IMR-90 (cell line): ENCODE data around the gene NT5DC1. TPM values are rescaled to one million over a fixed set of nuclear protein-coding genes. Genes with fewer than 3 reads are reported as not detected.

Experiments used
- ATAC-seq: fragments of 200-7000 bp; cut with Tn5 transposase; 2 replicates; pipeline ENCODE4 v1.9.1; 2020; ENCODE audit warnings: low read depth, mild to moderate bottlenecking, moderate library complexity
- BruUV-seq: library from RNA; stranded (reverse); fragments of 400-500 nt; replicated peaks from 2 replicates; lab custom pipeline; 2021; lab: Mats Ljungman, UMichigan
- CTCF ChIA-PET: fragments of 300-600 bp; formaldehyde crosslinking; extraction: SDS; loops from one replicate; lab custom pipeline; 2021; ENCODE audit warnings: antibody characterized with exemption; lab: Yijun Ruan, JAX
- POLR2A ChIA-PET: fragments of 300-600 bp; sonication (Branson Sonifier 250); formaldehyde crosslinking; loops from one replicate; lab custom pipeline; 2022; ENCODE audit warnings: antibody characterized with exemption; ENCODE audit not compliant: unreplicated experiment; lab: Charles Lee
- DNase-seq: peaks from one replicate; pipeline ENCODE4 v3.0.0; 2013
- H2AFZ ChIP-seq: replicated peaks from 2 replicates; pipeline ENCODE3; 2013; ENCODE audit warnings: low read length, mild to moderate bottlenecking; ENCODE audit not compliant: poor library complexity
- H2AK5ac ChIP-seq: 2 replicates; pipeline ENCODE4 v1.6.1; 2013; ENCODE audit warnings: low read depth, low read length, inconsistent platforms
- H2AK9ac ChIP-seq: replicated peaks from 2 replicates; pipeline ENCODE3; 2013; ENCODE audit warnings: mild to moderate bottlenecking, low read depth, low read length, moderate library complexity; ENCODE audit not compliant: poor library complexity
- H2BK120ac ChIP-seq: 2 replicates; pipeline ENCODE4 v1.6.1; 2013; ENCODE audit warnings: low read depth, low read length, inconsistent platforms
- H2BK15ac ChIP-seq: 3 replicates; pipeline ENCODE4 v1.6.1; 2013; ENCODE audit warnings: low read depth, low read length, inconsistent platforms
- H2BK20ac ChIP-seq: 2 replicates; pipeline ENCODE4 v1.6.1; 2013; ENCODE audit warnings: low read depth, mild to moderate bottlenecking, inconsistent platforms, low read length, moderate library complexity
- H2BK5ac ChIP-seq: 2 replicates; pipeline ENCODE4 v1.6.1; 2013; ENCODE audit warnings: mild to moderate bottlenecking, low read depth, low read length, inconsistent platforms; ENCODE audit not compliant: poor library complexity, severe bottlenecking
- H3K14ac ChIP-seq: replicated peaks from 2 replicates; pipeline ENCODE4 v1.6.1; 2013; ENCODE audit warnings: low read depth, low read length, inconsistent platforms
- H3K18ac ChIP-seq: 2 replicates; pipeline ENCODE4 v1.6.1; 2013; ENCODE audit warnings: low read depth, low read length, control low read depth
- H3K23ac ChIP-seq: 2 replicates; pipeline ENCODE4 v1.6.1; 2013; ENCODE audit warnings: low read depth, low read length, inconsistent platforms
- H3K27ac ChIP-seq: 2 replicates; pipeline ENCODE4 v1.5.1; 2013; ENCODE audit warnings: mild to moderate bottlenecking, control low read depth, low read length; ENCODE audit not compliant: insufficient read depth
- H3K27me3 ChIP-seq: 2 replicates; pipeline ENCODE4 v1.6.1; 2013; ENCODE audit warnings: low read length; ENCODE audit not compliant: control insufficient read depth, insufficient read depth
- H3K36me3 ChIP-seq: 2 replicates; pipeline ENCODE4 v1.6.1; 2013; ENCODE audit warnings: low read length, mixed read lengths; ENCODE audit not compliant: control insufficient read depth, insufficient read depth
- H3K4ac ChIP-seq: 2 replicates; pipeline ENCODE4 v1.6.1; 2013; ENCODE audit warnings: low read depth, low read length, inconsistent platforms
- H3K4me1 ChIP-seq: 2 replicates; pipeline ENCODE4 v1.6.1; 2013; ENCODE audit warnings: low read length, mixed read lengths; ENCODE audit not compliant: control insufficient read depth, insufficient read depth
- H3K4me2 ChIP-seq: 2 replicates; pipeline ENCODE4 v1.6.1; 2013; ENCODE audit warnings: low read depth, mild to moderate bottlenecking, control low read depth, low read length, moderate library complexity
- H3K4me3 ChIP-seq: 2 replicates; pipeline ENCODE4 v1.5.1; 2013; ENCODE audit warnings: low read depth, mild to moderate bottlenecking, control low read depth, low read length, moderate library complexity; ENCODE audit not compliant: insufficient read depth
- H3K56ac ChIP-seq: 2 replicates; pipeline ENCODE4 v1.6.1; 2013; ENCODE audit warnings: low read length, inconsistent platforms; ENCODE audit not compliant: insufficient read depth; ENCODE audit errors: extremely low read depth
- H3K79me1 ChIP-seq, 2 experiments: 2 replicates each; pipeline ENCODE4 v1.6.1; 2013; ENCODE audit warnings: low read length in 2 of 2, inconsistent platforms in 1 of 2, low read depth in 1 of 2
- H3K9ac ChIP-seq: 2 replicates; pipeline ENCODE4 v1.6.1; 2013; ENCODE audit warnings: low read depth, low read length, control low read depth
- H3K9me1 ChIP-seq: 2 replicates; pipeline ENCODE4 v1.6.1; 2013; ENCODE audit warnings: low read length, inconsistent platforms; ENCODE audit not compliant: insufficient read depth
- H3K9me3 ChIP-seq: 2 replicates; pipeline ENCODE4 v1.6.1; 2013; ENCODE audit warnings: low read length; ENCODE audit not compliant: control insufficient read depth, insufficient read depth
- H4K20me1 ChIP-seq: 2 replicates; pipeline ENCODE4 v1.6.1; 2013; ENCODE audit warnings: low read length, inconsistent platforms; ENCODE audit not compliant: insufficient read depth
- H4K5ac ChIP-seq: 2 replicates; pipeline ENCODE4 v1.6.1; 2013; ENCODE audit warnings: mild to moderate bottlenecking, low read depth, low read length, control low read depth
- H4K8ac ChIP-seq, 2 experiments: 2 replicates each; pipeline ENCODE4 v1.6.1; 2013; ENCODE audit warnings: low read depth in 2 of 2, low read length in 2 of 2, control low read depth in 1 of 2, inconsistent platforms in 1 of 2
- H4K91ac ChIP-seq: 2 replicates; pipeline ENCODE4 v1.6.1; 2013; ENCODE audit warnings: low read depth, low read length, inconsistent platforms; ENCODE audit not compliant: insufficient read depth
- CHD1 ChIP-seq: IDR thresholded peaks from 2 replicates; pipeline ENCODE4 v1.6.1; 2012; ENCODE audit warnings: low read depth, low read length, improper control_type of control experiment
- MAFK ChIP-seq: IDR thresholded peaks from 2 replicates; pipeline ENCODE4 v1.6.1; 2012; ENCODE audit warnings: low read depth, low read length, improper control_type of control experiment
- MXI1 ChIP-seq: IDR thresholded peaks from 2 replicates; pipeline ENCODE4 v1.6.1; 2012; ENCODE audit warnings: low read depth, mild to moderate bottlenecking, low read length, moderate library complexity, borderline replicate concordance
- POLR2A ChIP-seq: IDR thresholded peaks from 2 replicates; pipeline ENCODE4 v1.6.1; 2012; ENCODE audit warnings: mild to moderate bottlenecking, low read depth, low read length
- RAD21 ChIP-seq: IDR thresholded peaks from 2 replicates; pipeline ENCODE4 v1.6.1; 2012; ENCODE audit warnings: low read length, improper control_type of control experiment
- RFX5 ChIP-seq: IDR thresholded peaks from 2 replicates; pipeline ENCODE4 v1.8.0; 2012; ENCODE audit warnings: low read depth, mild to moderate bottlenecking, low read length, moderate library complexity
- WGBS, 2 experiments: methylation state at CpG; one replicate each; pipeline versions ENCODE4 v1.1.5 to v1.1.7; 2013; ENCODE audit warnings: missing lambda C conversion rate in 2 of 2; ENCODE audit not compliant: insufficient read length in 1 of 2; ENCODE audit errors: extremely low coverage in 2 of 2; 5-methylcytosine and 5-hydroxymethylcytosine counted together
- dilution Hi-C: fragments of 300-500 bp; cut with HindIII; formaldehyde crosslinking; loops from one replicate; pipeline ENCODE4 v1.14.3; 2018; ENCODE audit warnings: low sequenced_read_pairs; ENCODE audit not compliant: unreplicated experiment
- in situ Hi-C: fragments of 300-500 bp; cut with MboI; formaldehyde crosslinking; loops from 3 replicates; pipeline ENCODE4 v1.14.3; 2019; ENCODE audit warnings: low sequenced_read_pairs, inconsistent platforms, mixed read lengths
- intact Hi-C: fragments of 100-400 bp; cut with micrococcal nuclease; formaldehyde crosslinking; loops from 2 replicates; pipeline ENCODE4 v1.10.0; 2022
- polyA plus RNA-seq, 3 experiments: library from polyadenylated mRNA; depleted of rRNA; stranded (reverse); fragments of >200 nt; gene quantifications; 2 replicates each; pipeline ENCODE4 v1.2.3, GENCODE V29; 2012; ENCODE audit warnings: low replicate concordance in 1 of 3
- total RNA-seq: library from RNA; depleted of rRNA; stranded (reverse); fragments of >200 nt; gene quantifications from 2 replicates; pipeline ENCODE4 v1.2.3, GENCODE V29; 2012
- TF ChIP-seq, protein P1 (sequence below): conservative IDR thresholded peaks from 2 replicates; pipeline ENCODE4 v1.5.1; 2012; ENCODE audit warnings: mild to moderate bottlenecking, low read depth, low read length, improper control_type of control experiment

The NT5DC1 gene
- total and polyA plus RNA-seq, 2 of the 4 experiments (the other 2 are of a cell fraction) = 11.7 to 16.8 TPM

DNA sequence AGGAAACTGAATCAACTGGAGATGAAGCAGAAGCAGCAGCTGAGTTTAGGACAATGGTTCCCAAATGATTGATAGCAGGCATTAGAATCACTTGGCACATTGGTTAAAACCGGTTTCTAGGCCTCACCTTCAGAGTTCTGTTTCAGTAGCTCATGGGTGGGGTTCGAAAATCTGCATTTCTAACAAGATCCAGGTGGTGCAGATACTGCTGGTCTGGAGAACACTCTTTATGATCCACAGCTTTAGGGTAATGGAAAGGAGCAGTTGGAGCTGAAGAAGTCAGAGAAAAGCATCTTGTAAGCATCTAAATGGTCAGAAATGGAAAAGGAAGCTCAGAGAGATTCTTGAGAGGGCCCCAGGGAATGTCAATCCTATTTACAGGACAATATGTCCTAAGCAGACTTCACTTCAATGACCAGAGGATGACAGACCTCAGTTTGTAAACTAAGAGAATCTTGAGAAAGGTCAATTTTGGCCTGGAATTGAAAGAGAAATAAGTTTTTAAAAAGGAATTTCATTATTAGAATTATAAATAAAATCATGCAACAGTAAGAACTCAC is 170.6 kb downstream of the NT5DC1 start:
- no peak overlapping the region for H2BK120ac ChIP-seq
- no peak overlapping the region for H3K4me3 ChIP-seq
- H2AK5ac ChIP-seq = no peak overlapping the region
- H2BK15ac ChIP-seq = no peak overlapping the region
- H3K79me1 ChIP-seq = peaks cover 0 to 10% of the 10 kb centered on the region in 2 experiments; a peak in 2 of 4 replicates
- H3K14ac ChIP-seq = no peak overlapping the region
- dilution Hi-C loops = no loop called here
- no peaks in the 10 kb centered on the region for H3K27me3 ChIP-seq
- H3K18ac ChIP-seq = no peak overlapping the region
- H3K36me3 ChIP-seq = peaks cover 5% of the 10 kb centered on the region
- H4K20me1 ChIP-seq = peaks cover 3% of the 10 kb centered on the region; the same call in 1 of the 2 replicates
- CTCF ChIA-PET = no interaction called here
- no peak for TF ChIP-seq CHD1
- no peak for TF ChIP-seq RFX5
- TF ChIP-seq RAD21 = no peak
- TF ChIP-seq MAFK = no peak
- TF ChIP-seq MXI1 = no peak
- TF ChIP-seq, protein P1, sequence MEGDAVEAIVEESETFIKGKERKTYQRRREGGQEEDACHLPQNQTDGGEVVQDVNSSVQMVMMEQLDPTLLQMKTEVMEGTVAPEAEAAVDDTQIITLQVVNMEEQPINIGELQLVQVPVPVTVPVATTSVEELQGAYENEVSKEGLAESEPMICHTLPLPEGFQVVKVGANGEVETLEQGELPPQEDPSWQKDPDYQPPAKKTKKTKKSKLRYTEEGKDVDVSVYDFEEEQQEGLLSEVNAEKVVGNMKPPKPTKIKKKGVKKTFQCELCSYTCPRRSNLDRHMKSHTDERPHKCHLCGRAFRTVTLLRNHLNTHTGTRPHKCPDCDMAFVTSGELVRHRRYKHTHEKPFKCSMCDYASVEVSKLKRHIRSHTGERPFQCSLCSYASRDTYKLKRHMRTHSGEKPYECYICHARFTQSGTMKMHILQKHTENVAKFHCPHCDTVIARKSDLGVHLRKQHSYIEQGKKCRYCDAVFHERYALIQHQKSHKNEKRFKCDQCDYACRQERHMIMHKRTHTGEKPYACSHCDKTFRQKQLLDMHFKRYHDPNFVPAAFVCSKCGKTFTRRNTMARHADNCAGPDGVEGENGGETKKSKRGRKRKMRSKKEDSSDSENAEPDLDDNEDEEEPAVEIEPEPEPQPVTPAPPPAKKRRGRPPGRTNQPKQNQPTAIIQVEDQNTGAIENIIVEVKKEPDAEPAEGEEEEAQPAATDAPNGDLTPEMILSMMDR = no peak
- no peak for TF ChIP-seq POLR2A
- H2BK5ac ChIP-seq = no peak overlapping the region
- no peak overlapping the region for H3K27ac ChIP-seq
- no peaks in the 10 kb centered on the region for H3K9me1 ChIP-seq
- H3K23ac ChIP-seq = no peak overlapping the region
- no peak overlapping the region for H2AFZ ChIP-seq
- no peak overlapping the region for H4K91ac ChIP-seq
- no peak overlapping the region for H4K8ac ChIP-seq
- H3K4me1 ChIP-seq = peaks cover 2% of the 10 kb centered on the region; the same call in 1 of the 2 replicates
- H2BK20ac ChIP-seq = no peak overlapping the region
- no peak overlapping the region for H3K4ac ChIP-seq
- in situ Hi-C loops = no loop called here
- no TSS peak for BruUV-seq
- no peak overlapping the region for H3K56ac ChIP-seq
- no peak for DNase-seq
- no peak for ATAC-seq
- H2AK9ac ChIP-seq = no peak overlapping the region
- no peak overlapping the region for H3K9ac ChIP-seq
- POLR2A ChIA-PET = interaction anchor here (1.1 kb wide), 1 partner anchor 300 kb away, joined by 6 read pairs; the partner anchor contains the start of gene RWDD1
- no peak overlapping the region for H4K5ac ChIP-seq
- 0% methylated on average over 1 of the region's 2 CpGs; no CpG with 5 or more reads in 1 of the 2 experiments for WGBS, 2 experiments
- H3K9me3 ChIP-seq = no peaks in the 10 kb centered on the region
- intact Hi-C loops = no loop called here
- no peak overlapping the region for H3K4me2 ChIP-seq
